ENCODE data around the gene MICU1.

MICU1 gene

GRCh38 chr10:72638586-72639440, 12.9 kb upstream of the MICU1 start:
- no peak for TF ChIP-seq CTCF (IDR thresholded peaks at IDR 0.05; ENCODE audit: insufficient read depth, low read length, missing control alignments)
- POLR2A ChIA-PET: no interaction called here
- DNase-seq (ENCODE audit: low read depth, low spot score): no peak
- CTCF ChIA-PET: no interaction called here
- no peak overlapping the region for H3K4me3 ChIP-seq (ENCODE audit: low read depth, low read length)

GRCh38 chr10:72637398-72637857, 11.5 kb upstream of the MICU1 start:
- no peak overlapping the region for H3K4me3 ChIP-seq (ENCODE audit: low read depth, low read length)
- no peak for TF ChIP-seq CTCF (IDR thresholded peaks at IDR 0.05; ENCODE audit: insufficient read depth, low read length, missing control alignments)
- DNase-seq (ENCODE audit: low read depth, low spot score): peak; percentile 26
- CTCF ChIA-PET: no interaction called here
- POLR2A ChIA-PET: interaction anchor here (0.7 kb wide), 1 partner anchor 17 kb away, joined by 3 read pairs; no protein-coding TSS in a partner anchor

- ChIA-PET POLR2A (no interaction called here), CTCF (no interaction called here)
- no peak overlapping the region for H3K4me3 ChIP-seq (ENCODE audit: low read depth, low read length)
- no peak for TF ChIP-seq CTCF (IDR thresholded peaks at IDR 0.05; ENCODE audit: insufficient read depth, low read length, missing control alignments)
- DNase-seq (ENCODE audit: low read depth, low spot score): no peak
Measured at GRCh38 chr10:72630144-72630543, 4.3 kb upstream of the MICU1 start.

- H3K4me3 ChIP-seq (ENCODE audit: low read depth, low read length): peak overlapping the region; percentile 98
- no peak for TF ChIP-seq CTCF (IDR thresholded peaks at IDR 0.05; ENCODE audit: insufficient read depth, low read length, missing control alignments)
- DNase-seq (ENCODE audit: low read depth, low spot score): no peak
- ChIA-PET CTCF (interaction anchor here (0.8 to 2.4 kb wide), 3 partner anchors 10 to 209 kb away, joined by 3 to 7 read pairs (median 5); no protein-coding TSS in a partner anchor), POLR2A (interaction anchor here (0.8 to 1.3 kb wide), 6 partner anchors 50 to 470 kb away, joined by 3 to 4 read pairs (median 3); partner anchors contain the start of genes MCU and P4HA1)
Measured at GRCh38 chr10:72626444-72626754, 520 bp upstream of the MICU1 start.

GRCh38 chr10:72625276-72625607, 637 bp downstream of the MICU1 start:
- no peak for TF ChIP-seq CTCF (IDR thresholded peaks at IDR 0.05; ENCODE audit: insufficient read depth, low read length, missing control alignments)
- DNase-seq (ENCODE audit: low read depth, low spot score): no peak
- ChIA-PET CTCF (interaction anchor here (1.4 to 2.4 kb wide), 4 partner anchors 14 to 261 kb away, joined by 3 to 7 read pairs (median 4); no protein-coding TSS in a partner anchor), POLR2A (interaction anchor here (0.6 to 1.3 kb wide), 4 partner anchors 66 to 253 kb away, joined by 3 to 4 read pairs (median 3); partner anchors contain the start of gene MCU)
- peak overlapping the region; percentile 98 for H3K4me3 ChIP-seq (ENCODE audit: low read depth, low read length)

- ChIA-PET CTCF (interaction anchor here (1.3 kb wide), 1 partner anchor 46 kb away, joined by 3 read pairs; no protein-coding TSS in a partner anchor), POLR2A (no interaction called here)
- DNase-seq (ENCODE audit: low read depth, low spot score): no peak
- TF ChIP-seq CTCF (IDR thresholded peaks at IDR 0.05; ENCODE audit: insufficient read depth, low read length, missing control alignments): no peak
- H3K4me3 ChIP-seq (ENCODE audit: low read depth, low read length): no peak overlapping the region
Measured at GRCh38 chr10:72622271-72622670, 3.6 kb downstream of the MICU1 start.

All from AG04449 (cell line).